ENCODE measurements around the gene TBCC.
"Not testable (repeated sequence)": the region's sequence is repeated elsewhere in the genome, so short reads cannot be mapped to it uniquely, and the experiment has no call there.

The TBCC gene

GRCh38 chr6:42715871-42716270 is 30.0 kb downstream of the TBCC start:
- in situ Hi-C loops (cut with HindIII; ENCODE audit: low pct_unique_long_range_greater_than_20kb, low sequenced_read_pairs), result no loop called here
- no peak for DNase-seq (ENCODE audit: low read depth in 1 of 2, low spot score in 1 of 2)
- no peak for TF ChIP-seq JUND (IDR thresholded peaks at IDR 0.05; ENCODE audit: low read depth)

GRCh38 chr6:42714098-42714761 is 31.7 kb downstream of the TBCC start:
- DNase-seq (ENCODE audit: low read depth in 1 of 2, low spot score in 1 of 2), result no peak
- in situ Hi-C loops (cut with HindIII; ENCODE audit: low pct_unique_long_range_greater_than_20kb, low sequenced_read_pairs), result no loop called here
- TF ChIP-seq JUND (IDR thresholded peaks at IDR 0.05; ENCODE audit: low read depth), result no peak

- no peak for TF ChIP-seq JUND (IDR thresholded peaks at IDR 0.05; ENCODE audit: low read depth)
- in situ Hi-C loops (cut with HindIII; ENCODE audit: low pct_unique_long_range_greater_than_20kb, low sequenced_read_pairs), result no loop called here
- no peak for DNase-seq (ENCODE audit: low read depth in 1 of 2, low spot score in 1 of 2)
Observed at GRCh38 chr6:42711930-42712329, 34.0 kb downstream of the TBCC start.

GRCh38 chr6:42710316-42710715 is 35.6 kb downstream of the TBCC start:
- in situ Hi-C loops (cut with HindIII; ENCODE audit: low pct_unique_long_range_greater_than_20kb, low sequenced_read_pairs), result no loop called here
- TF ChIP-seq JUND (IDR thresholded peaks at IDR 0.05; ENCODE audit: low read depth), result no peak
- DNase-seq (ENCODE audit: low read depth in 1 of 2, low spot score in 1 of 2), result no peak

GRCh38 chr6:42709871-42710270 is 36.0 kb downstream of the TBCC start:
- no peak for DNase-seq (ENCODE audit: low read depth in 1 of 2, low spot score in 1 of 2)
- no peak for TF ChIP-seq JUND (IDR thresholded peaks at IDR 0.05; ENCODE audit: low read depth)
- in situ Hi-C loops (cut with HindIII; ENCODE audit: low pct_unique_long_range_greater_than_20kb, low sequenced_read_pairs), result no loop called here

GRCh38 chr6:42708096-42708495 is 37.8 kb downstream of the TBCC start:
- no peak for TF ChIP-seq JUND (IDR thresholded peaks at IDR 0.05; ENCODE audit: low read depth)
- no peak for DNase-seq (ENCODE audit: low read depth in 1 of 2, low spot score in 1 of 2)
- in situ Hi-C loops (cut with HindIII; ENCODE audit: low pct_unique_long_range_greater_than_20kb, low sequenced_read_pairs), result no loop called here

GRCh38 chr6:42707595-42707994 is 38.3 kb downstream of the TBCC start:
- in situ Hi-C loops (cut with HindIII; ENCODE audit: low pct_unique_long_range_greater_than_20kb, low sequenced_read_pairs), result no loop called here
- DNase-seq (ENCODE audit: low read depth in 1 of 2, low spot score in 1 of 2), result no peak
- TF ChIP-seq JUND (IDR thresholded peaks at IDR 0.05; ENCODE audit: low read depth), result no peak

- no peak for TF ChIP-seq JUND (IDR thresholded peaks at IDR 0.05; ENCODE audit: low read depth)
- DNase-seq (ENCODE audit: low read depth in 1 of 2, low spot score in 1 of 2), result no peak
- in situ Hi-C loops (cut with HindIII; ENCODE audit: low pct_unique_long_range_greater_than_20kb, low sequenced_read_pairs), result no loop called here
Observed at GRCh38 chr6:42704937-42705374, 40.9 kb downstream of the TBCC start.

GRCh38 chr6:42704251-42704936 is 41.5 kb downstream of the TBCC start:
- in situ Hi-C loops (cut with HindIII; ENCODE audit: low pct_unique_long_range_greater_than_20kb, low sequenced_read_pairs), result no loop called here
- no peak for DNase-seq (ENCODE audit: low read depth in 1 of 2, low spot score in 1 of 2)
- no peak for TF ChIP-seq JUND (IDR thresholded peaks at IDR 0.05; ENCODE audit: low read depth)

- in situ Hi-C loops (cut with HindIII; ENCODE audit: low pct_unique_long_range_greater_than_20kb, low sequenced_read_pairs); DNase-seq (ENCODE audit: low read depth in 1 of 2, low spot score in 1 of 2): not testable (repeated sequence)
Observed at GRCh38 chr6:42702786-42703185, 43.1 kb downstream of the TBCC start.

GRCh38 chr6:42702200-42702599 is 43.7 kb downstream of the TBCC start:
- no peak for TF ChIP-seq JUND (IDR thresholded peaks at IDR 0.05; ENCODE audit: low read depth)
- in situ Hi-C loops (cut with HindIII; ENCODE audit: low pct_unique_long_range_greater_than_20kb, low sequenced_read_pairs), result no loop called here
- no peak for DNase-seq (ENCODE audit: low read depth in 1 of 2, low spot score in 1 of 2)

- DNase-seq (ENCODE audit: low read depth in 1 of 2, low spot score in 1 of 2), result no peak
- in situ Hi-C loops (cut with HindIII; ENCODE audit: low pct_unique_long_range_greater_than_20kb, low sequenced_read_pairs), result no loop called here
- no peak for TF ChIP-seq JUND (IDR thresholded peaks at IDR 0.05; ENCODE audit: low read depth)
Observed at GRCh38 chr6:42698217-42698616, 47.7 kb downstream of the TBCC start.

GRCh38 chr6:42697268-42697655 is 48.6 kb downstream of the TBCC start:
- TF ChIP-seq JUND (IDR thresholded peaks at IDR 0.05; ENCODE audit: low read depth), result no peak
- no peak for DNase-seq (ENCODE audit: low read depth in 1 of 2, low spot score in 1 of 2)
- in situ Hi-C loops (cut with HindIII; ENCODE audit: low pct_unique_long_range_greater_than_20kb, low sequenced_read_pairs), result no loop called here

All from T47D (cell line).